NCI-H1436 treated with DMSO at 0.1 percent for 48 hours (cell line): ENCODE measurements around the gene TBC1D9.

ENCODE experiments used
- DNase-seq: peaks from one replicate; lab custom pipeline; 2025; lab: John Stamatoyannopoulos, UW

Gene TBC1D9

DNA sequence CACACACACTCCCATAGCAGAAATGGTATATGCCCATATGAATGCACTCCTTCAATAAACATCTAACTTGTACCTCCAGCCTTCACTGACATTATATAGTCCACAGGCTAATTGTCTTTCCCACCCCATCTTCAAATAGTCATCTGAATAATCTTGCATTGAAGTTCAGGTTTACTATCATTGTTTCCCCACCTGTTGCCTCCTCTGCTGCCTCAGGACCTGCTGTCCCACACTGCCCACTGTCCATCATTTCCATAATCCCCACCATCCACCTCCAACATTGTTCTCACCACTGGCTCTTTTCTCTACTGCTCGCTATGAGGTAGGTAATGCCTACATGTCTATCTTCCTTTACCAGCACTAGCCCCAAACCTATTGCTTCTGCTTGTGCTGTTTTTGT is 66.1 kb downstream of the TBC1D9 start:
- DNase-seq = no peak

DNA sequence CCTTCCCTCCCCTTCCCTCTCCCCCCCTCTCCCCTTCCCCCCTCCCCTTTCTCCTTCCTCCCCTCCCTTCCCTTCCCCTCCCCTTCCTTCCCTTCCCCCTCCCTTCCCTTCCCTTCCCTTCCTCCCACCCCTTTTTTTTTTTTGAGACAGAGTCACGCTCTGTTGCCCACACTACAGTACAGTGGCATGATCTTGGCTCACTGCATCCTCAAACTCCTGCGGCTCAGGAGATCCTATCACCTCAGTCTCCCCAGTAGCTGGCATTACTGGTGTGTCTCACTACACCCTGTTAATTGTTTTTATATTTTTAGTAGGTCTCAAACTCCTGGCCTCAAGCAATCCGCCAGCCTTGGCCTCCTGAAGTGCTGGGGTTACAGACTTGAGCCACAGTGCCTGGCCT is 66.6 kb downstream of the TBC1D9 start:
- no peak for DNase-seq

DNA sequence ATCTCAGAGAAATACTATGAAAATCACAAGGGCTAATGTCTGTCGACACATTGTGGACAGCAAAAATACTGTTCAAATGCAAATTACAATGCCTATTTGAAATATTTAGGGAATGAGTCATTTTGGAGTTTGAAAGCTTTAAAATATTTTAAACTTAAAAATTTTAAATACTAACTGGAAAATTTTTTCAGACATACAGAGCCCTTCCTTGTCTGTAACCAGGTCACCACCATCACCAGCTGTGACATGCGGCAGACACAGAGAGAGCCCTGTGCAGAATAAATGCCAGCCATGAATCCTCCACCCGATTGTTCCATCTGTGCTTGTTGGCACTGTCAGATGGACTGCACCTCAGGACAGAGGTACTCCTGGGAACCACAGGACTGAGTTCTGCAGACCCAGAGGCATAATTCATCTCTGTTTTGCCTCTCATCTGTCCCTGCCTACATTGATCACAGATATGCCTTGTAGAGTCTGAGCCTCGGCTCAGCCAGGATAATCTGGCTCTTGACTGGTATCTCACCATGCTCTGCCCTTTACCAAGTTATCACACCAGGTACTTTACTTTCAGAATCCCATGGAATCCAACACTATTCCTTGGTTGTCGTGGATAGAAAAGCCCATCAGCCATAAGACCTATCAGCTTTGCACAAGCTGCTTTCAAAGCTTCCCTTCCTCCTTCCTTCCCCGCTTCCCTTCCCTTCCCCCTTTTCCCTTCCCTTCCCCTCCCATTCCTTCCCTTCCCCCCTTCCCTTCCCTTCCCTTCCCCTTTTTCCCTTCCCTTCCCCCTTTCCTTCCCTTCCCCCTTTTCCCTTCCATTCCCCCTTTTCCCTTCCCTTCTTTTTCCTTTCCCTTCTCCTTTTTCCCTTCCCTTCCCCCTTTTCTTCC is 67.2 kb downstream of the TBC1D9 start:
- no peak for DNase-seq

DNA sequence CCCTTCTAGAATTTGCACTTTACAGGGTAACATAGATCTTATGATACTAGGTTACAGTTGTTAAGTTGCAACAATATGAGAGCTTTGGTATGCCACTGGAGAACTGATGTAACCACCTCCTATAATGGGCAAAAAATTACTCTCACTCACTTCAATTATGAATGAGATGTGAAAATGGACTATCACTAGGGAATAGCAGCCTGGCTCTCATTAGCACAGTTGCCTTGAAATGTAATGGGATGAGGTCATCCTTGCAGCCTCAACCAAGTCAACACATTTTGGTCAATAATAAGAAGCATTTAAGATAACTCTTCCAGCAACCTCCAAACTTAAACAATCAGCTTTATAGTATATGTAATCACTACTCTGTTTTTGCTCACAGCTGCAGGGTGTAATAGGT is 69.4 kb downstream of the TBC1D9 start:
- peak; percentile 21 for DNase-seq

DNA sequence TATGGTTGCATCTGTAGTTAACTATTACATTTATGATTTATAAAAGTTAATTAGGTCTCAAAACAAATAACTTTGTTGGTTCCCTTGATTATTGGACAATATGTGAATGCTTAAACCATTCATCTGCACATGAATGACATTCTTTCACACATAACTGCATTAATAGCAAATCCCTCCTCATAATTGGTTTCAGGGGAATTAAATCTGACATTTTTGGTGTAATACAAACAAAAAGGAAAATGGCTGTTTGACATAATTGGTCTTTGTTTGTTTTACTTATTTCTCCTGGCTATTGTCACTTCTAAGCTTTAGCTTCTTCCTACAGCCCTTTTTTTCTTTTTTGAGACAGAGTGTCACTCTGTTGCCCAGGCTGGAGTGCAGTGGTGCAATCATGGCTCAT is 71.9 kb downstream of the TBC1D9 start:
- DNase-seq = no peak

DNA sequence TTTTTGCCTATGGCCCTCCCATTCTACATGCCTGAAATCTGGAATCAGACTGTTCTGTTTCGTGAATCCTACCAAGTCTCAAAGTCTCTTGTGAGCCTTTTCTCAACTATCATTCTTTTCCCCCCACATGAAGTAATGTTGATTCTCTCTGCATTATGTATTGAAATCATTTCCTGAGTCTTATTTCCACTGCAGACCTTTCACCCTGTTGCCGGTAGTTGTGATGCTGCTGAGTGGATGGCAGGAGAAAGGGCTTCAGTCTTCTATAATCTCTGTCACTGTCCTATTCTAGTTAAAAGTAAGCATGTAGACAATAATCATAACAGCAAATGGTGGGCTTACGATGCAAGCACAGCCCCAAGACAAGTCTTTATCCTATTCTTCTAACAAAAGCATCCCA is 75.0 kb downstream of the TBC1D9 start:
- no peak for DNase-seq

DNA sequence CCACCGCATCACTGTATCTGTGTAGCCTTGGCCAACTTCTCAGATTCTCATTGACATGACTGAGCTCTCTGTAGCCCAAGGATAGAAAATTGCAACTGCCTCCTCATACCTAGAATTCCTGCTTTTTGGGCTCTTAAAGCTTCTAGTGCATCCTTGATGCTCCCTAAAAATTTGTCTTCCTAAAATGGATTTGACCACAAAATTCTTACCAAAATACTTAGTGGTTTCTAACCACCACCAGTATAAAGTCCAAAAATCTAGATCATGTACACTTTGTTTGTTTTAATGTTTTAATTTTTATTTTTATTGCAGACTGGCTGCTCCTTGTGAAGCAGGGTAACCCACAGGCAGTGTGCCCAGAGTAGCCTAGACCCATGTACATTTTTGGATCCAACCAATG is 75.5 kb downstream of the TBC1D9 start:
- DNase-seq = no peak

DNA sequence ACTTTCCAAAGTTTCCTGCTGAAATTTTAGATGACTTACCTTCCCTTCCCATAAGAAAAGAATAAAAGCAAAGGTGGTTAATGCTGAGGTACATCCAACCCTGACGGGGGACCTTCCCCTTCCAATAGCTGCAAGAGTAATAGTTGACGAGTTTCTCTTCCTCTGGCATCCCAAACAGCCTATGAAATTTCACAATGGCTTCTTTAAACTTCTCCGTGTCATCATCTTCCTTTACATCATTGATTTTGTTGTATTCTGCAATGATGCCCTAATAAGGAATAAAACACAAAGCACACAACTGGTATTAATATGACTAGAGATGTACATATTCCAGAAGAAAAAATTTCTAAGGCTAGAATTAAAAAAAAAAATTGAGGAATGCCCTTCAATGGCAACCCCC is 76.6 kb downstream of the TBC1D9 start:
- no peak for DNase-seq

DNA sequence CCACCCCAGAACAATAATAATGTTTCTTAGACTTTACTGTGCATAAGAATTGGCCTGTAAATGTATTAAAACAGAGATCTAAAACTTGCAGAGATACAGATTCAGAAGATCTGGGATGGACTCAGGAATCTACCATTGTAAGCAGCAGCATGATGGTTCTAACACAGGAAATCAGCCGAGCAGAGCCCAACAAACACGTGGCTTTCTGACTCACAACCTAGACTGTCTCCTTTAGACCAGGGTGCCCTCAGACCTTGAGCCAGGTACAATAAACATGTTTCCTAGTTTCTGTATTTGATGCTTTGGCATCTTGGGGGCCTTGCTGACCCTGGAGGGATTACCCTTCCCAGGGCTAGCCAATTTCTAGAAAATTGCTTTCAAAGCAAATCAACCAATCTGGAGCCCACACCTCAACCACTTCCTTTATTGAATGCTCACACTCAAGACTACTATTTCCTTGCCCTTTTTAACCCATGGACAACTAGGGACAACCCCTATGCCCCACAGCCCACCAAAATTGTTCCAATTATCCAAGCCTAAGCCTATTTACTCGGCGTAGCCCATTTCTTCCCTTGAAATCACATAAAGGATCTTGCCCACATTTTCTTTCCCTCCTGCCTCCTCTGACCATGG is 80.5 kb downstream of the TBC1D9 start:
- no peak for DNase-seq

DNA sequence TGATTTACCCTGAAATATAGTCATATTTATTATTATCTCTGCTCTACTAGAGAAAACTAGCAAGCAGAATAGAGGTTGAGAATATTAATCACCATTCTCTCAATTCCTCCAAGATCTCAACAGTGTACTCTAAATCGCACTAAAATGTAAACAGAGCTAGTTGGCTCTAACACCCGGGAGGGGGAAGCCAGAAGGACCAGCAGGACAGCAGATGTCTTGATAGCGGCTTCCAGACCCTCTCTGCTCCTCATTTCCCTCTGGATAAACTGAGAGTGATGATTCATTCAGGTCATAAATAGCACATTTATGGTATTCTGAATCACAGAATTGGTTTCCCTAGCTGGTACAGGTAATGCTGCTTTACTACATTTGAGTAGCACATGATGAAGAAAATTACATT is 82.5 kb downstream of the TBC1D9 start:
- DNase-seq = no peak

DNA sequence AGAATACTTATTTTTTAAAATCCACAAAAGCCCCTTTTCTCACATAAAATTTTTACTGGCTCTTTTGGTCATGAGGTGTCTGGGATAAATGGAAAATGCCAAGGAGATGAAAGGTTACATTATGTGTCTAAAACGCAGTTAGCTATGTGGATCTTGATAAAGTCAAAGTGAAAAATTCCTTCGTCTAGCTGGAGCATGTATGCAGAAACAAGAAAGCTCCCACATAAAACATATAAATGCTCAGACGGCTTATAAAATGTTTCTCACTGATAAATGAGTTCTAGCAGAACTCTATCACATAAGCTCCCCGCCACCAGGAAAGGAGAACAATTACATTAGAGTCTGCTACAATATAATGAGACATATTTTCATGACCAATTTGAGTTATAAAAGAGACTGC is 83.8 kb downstream of the TBC1D9 start:
- DNase-seq = no peak

DNA sequence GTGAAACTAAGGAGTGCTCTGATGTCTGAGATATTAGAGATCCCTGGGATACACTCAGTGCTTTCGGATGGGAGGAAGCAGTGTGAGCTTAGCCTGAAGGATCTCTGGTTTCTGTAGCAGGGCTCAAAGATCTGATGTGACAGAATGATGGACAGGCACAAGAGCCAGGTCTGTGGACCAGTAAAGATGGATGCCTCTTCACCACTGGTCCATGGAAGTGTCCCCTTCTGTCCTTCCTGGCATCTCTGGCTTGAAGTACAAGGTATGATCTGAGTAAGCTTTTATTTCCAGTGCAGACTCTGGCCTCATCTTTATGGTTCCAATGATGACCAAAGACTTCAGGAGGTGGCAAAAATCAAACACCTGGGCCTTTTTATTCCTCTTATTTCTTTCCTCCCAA is 88.1 kb downstream of the TBC1D9 start:
- no peak for DNase-seq

DNA sequence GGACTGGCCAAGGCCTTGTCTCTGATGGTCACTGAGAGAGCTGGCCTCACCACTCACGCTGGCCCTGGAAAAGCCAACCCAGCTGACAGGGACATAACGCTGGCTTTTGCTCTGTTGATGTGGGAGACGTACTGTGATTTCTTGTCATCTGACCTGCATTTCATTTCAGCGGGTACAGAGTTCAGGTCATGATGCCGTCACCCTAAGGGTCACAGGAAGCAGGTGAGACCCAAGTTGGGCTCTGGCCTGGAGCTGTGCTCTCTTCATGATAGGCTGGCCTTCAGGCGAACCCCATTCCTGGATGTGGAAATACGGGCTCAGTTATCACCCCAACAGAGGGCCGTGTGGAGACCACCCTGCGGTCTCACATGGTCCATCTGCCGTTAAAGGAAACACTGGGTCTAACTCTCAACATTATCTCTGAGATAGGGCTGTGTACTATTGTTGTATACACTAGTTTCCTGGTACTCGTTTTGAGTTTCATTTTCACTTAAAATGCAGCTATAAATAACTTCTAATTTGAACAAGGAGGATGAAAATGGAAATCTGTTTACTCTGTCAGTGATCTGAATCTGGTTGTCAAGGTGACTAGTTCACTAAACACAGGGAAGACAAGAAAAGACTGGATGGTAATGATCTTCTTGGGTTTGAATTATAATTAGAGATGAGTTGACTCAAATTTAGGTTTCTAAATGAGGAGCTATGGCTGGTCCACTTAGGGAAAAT is 89.1 kb downstream of the TBC1D9 start:
- peak; percentile 5 for DNase-seq

DNA sequence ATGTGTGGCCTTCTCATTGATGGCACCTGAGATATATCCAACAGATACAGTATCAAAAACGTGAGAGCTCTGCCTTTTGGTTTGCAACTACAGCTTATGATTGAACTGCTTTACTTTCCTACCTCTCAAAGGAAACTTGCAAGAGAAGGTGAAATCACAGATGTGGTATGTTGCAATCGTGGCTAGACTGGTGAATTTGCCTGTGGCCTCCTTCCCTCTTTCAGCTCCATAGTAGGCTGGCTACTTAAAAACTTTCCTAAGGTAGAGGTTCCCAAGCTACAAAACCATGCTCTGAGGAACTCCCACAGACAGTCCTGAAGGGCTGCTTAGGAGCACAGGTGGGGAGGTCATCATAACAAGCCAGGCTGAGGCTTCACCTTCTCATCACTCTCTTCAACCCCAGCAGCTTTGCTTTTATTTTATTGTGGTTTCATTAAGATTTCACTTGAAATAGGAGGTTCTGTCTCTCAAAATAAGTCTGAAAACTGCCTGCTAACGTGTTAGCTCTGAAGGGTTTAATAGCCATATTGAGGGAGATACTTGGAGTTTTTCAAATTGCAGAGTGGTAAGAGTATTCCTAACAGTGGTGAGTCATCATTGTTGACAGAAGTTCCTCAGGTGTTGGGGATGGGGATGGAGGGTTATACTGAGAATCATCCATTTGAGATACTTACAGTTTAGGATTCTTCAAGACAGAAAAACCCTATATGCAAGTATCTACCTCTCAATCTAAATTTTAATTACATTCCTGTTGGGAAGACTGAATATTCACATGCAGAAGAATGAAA is 93.9 kb downstream of the TBC1D9 start:
- no peak for DNase-seq

DNA sequence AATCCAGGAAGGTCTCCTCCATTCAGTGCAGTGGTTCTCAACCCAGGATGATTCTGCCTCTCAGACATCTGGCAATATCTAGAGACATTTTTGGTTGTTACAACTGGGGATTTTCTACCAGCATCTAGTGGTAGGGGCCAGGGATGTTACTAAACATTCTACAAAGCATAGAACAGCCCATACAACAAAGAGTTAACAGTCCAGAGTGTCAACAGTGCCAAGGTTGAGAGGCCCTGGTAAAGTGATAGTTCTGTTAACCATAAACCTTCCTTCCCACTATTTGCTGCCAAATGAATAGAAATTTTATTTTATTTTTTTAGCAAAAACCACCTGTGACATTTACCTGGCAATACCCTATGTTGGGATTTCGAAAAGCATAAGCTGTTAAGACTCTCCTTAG is 94.6 kb downstream of the TBC1D9 start:
- DNase-seq = no peak

DNA sequence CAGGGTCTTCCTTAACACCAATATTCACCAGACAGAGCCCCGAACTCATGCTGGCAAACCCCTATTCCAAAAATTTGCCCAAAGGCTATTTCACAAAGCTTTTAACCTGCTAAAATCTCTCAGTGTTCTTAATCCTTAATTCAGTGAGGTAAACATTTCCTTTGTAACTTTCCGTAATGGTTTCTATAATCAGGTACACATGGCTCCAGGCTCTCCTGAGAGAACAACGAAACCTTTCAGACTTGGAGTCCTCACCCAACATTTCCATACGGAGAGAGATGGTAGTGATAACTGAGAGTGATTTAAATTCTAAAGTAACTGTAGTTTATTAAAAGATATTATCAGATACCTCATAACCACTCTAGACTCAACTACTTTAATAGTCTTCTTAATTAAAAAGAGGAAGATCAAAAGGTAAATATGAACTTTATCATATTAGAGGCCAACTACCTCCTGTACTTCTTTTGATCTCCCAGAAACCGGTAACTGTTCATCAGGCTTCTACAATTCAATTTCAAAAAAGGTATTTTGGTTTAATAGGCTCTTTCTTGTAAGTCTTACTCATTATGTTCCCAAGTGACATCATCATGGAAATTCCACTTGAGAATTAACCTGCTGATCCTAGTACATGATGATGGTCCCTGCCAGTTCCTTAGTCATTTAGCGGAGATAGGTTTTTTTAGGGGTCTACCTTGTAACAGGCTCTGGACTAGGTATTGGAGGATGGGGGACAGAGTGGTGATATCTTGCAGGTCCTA is 96.1 kb downstream of the TBC1D9 start:
- no peak for DNase-seq

DNA sequence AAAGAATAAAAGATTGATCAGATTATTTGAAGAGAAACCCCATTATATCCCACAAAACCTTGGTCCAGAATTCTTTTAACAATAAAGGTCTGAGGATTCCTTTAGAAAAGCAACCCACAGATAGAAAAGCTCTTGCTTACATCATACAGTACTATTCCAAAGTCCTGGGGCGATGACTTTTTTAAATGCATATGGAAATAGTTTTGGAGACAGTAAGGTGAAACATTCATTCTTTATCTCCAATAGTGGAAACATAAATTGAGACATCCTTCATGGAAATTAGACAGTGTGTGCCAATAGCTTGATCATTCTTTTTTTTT is 101.7 kb downstream of the TBC1D9 start:
- DNase-seq = no peak

DNA sequence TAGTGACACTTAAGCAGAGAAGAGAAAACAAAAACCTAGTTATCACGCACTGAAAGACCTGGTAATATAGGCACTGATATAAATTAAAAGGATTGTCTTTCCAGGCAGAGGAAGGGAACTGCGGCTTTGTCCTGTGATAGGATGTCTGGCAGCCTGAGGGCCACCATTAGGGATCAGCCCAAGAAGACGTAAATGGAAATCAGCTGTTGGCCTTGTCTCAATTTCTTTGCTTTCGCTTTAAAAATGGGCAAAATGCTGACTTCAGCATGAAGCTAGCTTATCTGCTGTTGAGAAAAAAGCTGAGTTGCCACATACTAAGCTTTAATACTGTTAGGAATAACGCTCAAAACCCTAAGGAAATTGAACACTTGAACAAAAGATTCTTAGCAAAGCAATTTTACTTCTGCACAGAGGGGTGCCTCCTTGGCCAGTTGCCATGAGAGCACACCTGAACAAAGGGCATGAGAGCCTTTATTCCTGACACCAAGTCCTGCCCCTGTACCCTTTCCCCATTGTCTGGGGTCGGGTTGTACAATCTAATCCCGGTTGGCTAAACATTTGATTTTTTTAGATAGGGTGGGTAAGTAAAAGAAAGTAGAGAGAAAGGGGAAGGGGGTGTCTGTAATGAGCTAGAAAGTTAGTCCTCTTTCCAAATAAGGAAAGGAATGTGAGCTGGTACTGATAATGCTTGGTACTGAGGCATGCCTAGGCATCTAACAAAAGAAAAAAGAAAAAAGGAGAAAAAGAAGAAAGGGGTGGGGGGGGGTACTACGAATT is 102.3 kb downstream of the TBC1D9 start:
- no peak for DNase-seq

DNA sequence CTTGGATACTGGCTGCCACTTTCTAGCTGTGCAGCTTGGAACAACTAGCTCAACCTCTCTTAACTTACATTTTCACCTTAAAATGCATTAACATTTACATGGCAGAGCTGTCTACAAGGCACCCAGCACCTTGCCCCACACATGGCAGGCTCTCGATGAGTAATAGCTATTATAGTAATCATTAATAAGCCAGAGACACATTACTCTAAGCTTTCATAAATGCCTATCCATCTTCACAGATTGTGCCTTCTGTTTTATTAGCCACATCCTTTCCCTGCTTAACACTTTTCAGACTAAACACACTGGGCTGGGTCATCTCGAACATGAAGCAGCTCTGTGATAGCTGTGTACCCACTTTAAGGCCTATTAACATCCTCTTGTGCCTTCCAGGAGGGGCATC is 103.6 kb downstream of the TBC1D9 start:
- no peak for DNase-seq

DNA sequence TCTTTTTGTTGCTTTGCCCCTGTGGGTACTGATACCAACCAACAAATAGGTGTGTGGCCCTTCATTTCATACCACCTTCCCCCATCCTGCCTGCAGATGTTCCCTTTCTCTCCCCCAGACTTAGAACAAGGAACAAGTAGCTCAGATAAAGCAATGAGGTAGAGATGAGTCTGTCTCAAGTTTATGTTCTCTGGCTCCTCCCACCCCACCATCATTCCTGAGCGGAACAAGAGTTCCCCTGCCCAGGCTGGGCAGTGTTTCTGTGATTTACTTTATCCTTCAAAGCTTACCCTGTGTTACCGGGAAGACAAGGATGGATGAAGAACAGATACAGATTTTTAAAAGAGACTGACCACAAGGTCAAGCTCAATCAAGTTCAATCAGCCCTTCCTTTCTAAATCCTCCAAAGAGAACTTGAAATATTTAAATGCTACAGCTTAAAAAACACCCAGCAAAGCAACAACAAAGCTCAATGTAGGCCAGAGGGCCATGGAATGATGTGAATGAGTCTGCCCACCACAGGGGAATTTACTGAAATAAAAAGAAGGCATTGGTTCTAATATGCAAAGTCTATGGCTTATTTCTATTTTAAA is 107.4 kb downstream of the TBC1D9 start:
- no peak for DNase-seq
